ENCODE results near the gene HSPH1. TPM values are rescaled to one million over a fixed set of nuclear protein-coding genes. Genes with fewer than 3 reads are reported as not detected.

The HSPH1 gene
- total and polyA plus RNA-seq, 2 of the 8 experiments (the other 6 are each of a cell fraction or from before 2014, with no cell fraction given), result 14.2 to 145 TPM

- TF ChIP-seq CHD7 (IDR thresholded peaks at IDR 0.05; ENCODE audit: insufficient replicate concordance, low read length) (no peak), BRCA1 (IDR thresholded peaks at IDR 0.05; ENCODE audit: low read depth, low read length) (no peak), SUZ12 (IDR thresholded peaks at IDR 0.05; ENCODE audit: low read length) (no peak), TBP (IDR thresholded peaks at IDR 0.05; ENCODE audit: low read depth, low read length) (no peak), POU5F1 (IDR thresholded peaks at IDR 0.05; ENCODE audit: low read depth, low read length) (no peak), GTF2F1 (IDR thresholded peaks at IDR 0.05; ENCODE audit: borderline replicate concordance, low read depth, low read length) (no peak)
These were observed 51.5 kb downstream of the HSPH1 start (continued) for GRCh38 chr13:31110169-31110568.

All from H1 (cell line).